GM18517 (cell line): ENCODE measurements around the gene CHN2.
"Not testable (repeated sequence)": the region's sequence is repeated elsewhere in the genome, so short reads cannot be mapped to it uniquely, and the experiment has no call there.

ENCODE experiments used
- ATAC-seq: cut with Tn5 transposase; IDR thresholded peaks from one replicate; pipeline ENCODE4 v1.9.1; 2021; ENCODE audit warnings: mild to moderate bottlenecking, moderate library complexity; ENCODE audit not compliant: unreplicated experiment

Gene CHN2

GRCh38 chr7:29518616-29519015 lies 324.0 kb downstream of the CHN2 start:
- no peak for ATAC-seq

- no peak for ATAC-seq
Measured at GRCh38 chr7:29523728-29524127, 329.2 kb downstream of the CHN2 start.

GRCh38 chr7:29527505-29528108 lies 333.0 kb downstream of the CHN2 start:
- ATAC-seq: no peak

GRCh38 chr7:29528526-29528925 lies 334.0 kb downstream of the CHN2 start:
- ATAC-seq: not testable (repeated sequence)
